ENCODE measurements around the gene SPRED3. TPM values are rescaled to one million over a fixed set of nuclear protein-coding genes. Genes with fewer than 3 reads are reported as not detected.

SPRED3 gene
- total and polyA plus RNA-seq, 9 of the 15 experiments (the other 6 are each of a cell fraction or from before 2014, with no cell fraction given) = 0.05 to 1.3 (median 0.36) TPM

DNA sequence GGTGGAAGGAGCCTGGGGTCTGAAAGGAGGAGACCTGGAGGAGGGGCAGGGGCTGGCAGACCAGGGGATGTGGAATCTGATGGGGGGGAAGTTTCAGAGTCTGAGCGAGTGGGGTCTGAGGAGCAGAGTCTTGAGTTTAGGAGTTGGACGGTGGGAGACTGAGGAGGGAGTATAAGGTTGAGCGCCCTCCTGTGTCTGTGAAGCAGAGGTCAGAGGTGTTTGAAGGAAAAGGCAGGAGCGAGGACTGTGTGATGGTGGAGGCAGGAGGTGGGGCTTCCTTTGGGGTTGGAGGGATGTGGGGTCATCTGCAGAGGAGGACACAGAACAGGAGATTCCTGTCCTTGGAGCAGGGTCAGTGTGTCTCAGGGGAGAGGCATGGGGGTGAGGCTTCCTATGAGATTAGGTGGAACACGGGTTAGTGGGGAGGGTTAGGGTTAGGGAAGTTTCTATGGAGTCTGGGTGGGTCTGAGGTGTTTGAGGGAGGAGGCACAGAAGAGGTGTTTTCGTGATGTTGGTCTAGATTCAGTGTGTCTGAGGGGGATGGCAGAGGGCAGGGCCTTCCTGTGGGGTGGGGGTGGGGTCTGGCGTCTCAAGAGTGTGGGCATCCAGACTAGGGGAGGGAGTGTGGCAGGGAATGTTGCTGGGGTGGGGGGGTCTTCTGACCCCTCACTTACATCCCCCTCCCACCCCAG is 53.3 kb downstream of the SPRED3 start (continued):
- TF ChIP-seq NUFIP1 (IDR thresholded peaks at IDR 0.05; ENCODE audit: partially characterized antibody) = no peak
- no peak for TF ChIP-seq ZFP30 (CRISPR knock-in tag; IDR thresholded peaks at IDR 0.05; ENCODE audit: borderline replicate concordance)
- TF ChIP-seq GATA2 (CRISPR knock-in tag; IDR thresholded peaks at IDR 0.05) = no peak
- TF ChIP-seq TARDBP (IDR thresholded peaks at IDR 0.05) = no peak
- TF ChIP-seq MAZ (CRISPR knock-in tag; conservative IDR thresholded peaks at IDR 0.05 in 1 of 2, IDR thresholded peaks at IDR 0.05 in 1 of 2) = 0 out of 4 replicates have a peak, but pooled peaks of 1 of the 2 experiments have one; percentile 24
- no peak for TF ChIP-seq ARNT (IDR thresholded peaks at IDR 0.05)
- 0 out of 4 replicates have a peak, but pooled peaks of 1 of the 2 experiments have one; percentile 52 for TF ChIP-seq MLLT1 (IDR thresholded peaks at IDR 0.05)
- peak; percentile 65 for TF ChIP-seq ZFP36 (IDR thresholded peaks at IDR 0.05; ENCODE audit: low read depth, low read length, partially characterized antibody)
- TF ChIP-seq XRCC5 (IDR thresholded peaks at IDR 0.05; ENCODE audit: low read depth, low read length) = no peak
- no peak for TF ChIP-seq ZNF589 (CRISPR knock-in tag; IDR thresholded peaks at IDR 0.05; ENCODE audit: low read depth)
- peak; percentile 20 to 77; a peak in 2 of 4 replicates for TF ChIP-seq RAD21 (CRISPR knock-in tag; conservative IDR thresholded peaks at IDR 0.05 in 1 of 2, IDR thresholded peaks at IDR 0.05 in 1 of 2)
- TF ChIP-seq HNRNPUL1 (IDR thresholded peaks at IDR 0.05; ENCODE audit: low read length) = no peak
- no peak for TF ChIP-seq PCBP1 (IDR thresholded peaks at IDR 0.05; ENCODE audit: low read depth, low read length, poor library complexity, severe bottlenecking)
- no peak for TF ChIP-seq BMI1 (IDR thresholded peaks at IDR 0.05; ENCODE audit: low read length)
- no peak for TF ChIP-seq BACH1 (tag; IDR thresholded peaks at IDR 0.05)
- no peak for TF ChIP-seq POLR2G (IDR thresholded peaks at IDR 0.05; ENCODE audit: low read depth, low read length)
- TF ChIP-seq GTF2A2 (tag; IDR thresholded peaks at IDR 0.05) = no peak
- no peak for TF ChIP-seq ZBTB7A (IDR thresholded peaks at IDR 0.05; ENCODE audit: borderline replicate concordance, control insufficient read depth, low read depth, low read length)
- TF ChIP-seq STAG1 (CRISPR knock-in tag; IDR thresholded peaks at IDR 0.05; ENCODE audit: borderline replicate concordance) = no peak
- TF ChIP-seq SP1 (CRISPR knock-in tag; IDR thresholded peaks at IDR 0.05) = 0 out of 2 replicates have a peak, but pooled peaks have one; percentile 41
- TF ChIP-seq WHSC1 (IDR thresholded peaks at IDR 0.05; ENCODE audit: low read length) = no peak
- no peak for TF ChIP-seq SNIP1 (IDR thresholded peaks at IDR 0.05; ENCODE audit: low read depth)
- no peak for TF ChIP-seq ZNF740 (CRISPR knock-in tag; IDR thresholded peaks at IDR 0.05)
- TF ChIP-seq ZNF740 (tag; IDR thresholded peaks at IDR 0.05) = no peak
- peak; percentile 78 for TF ChIP-seq ARID2 (IDR thresholded peaks at IDR 0.05)
- TF ChIP-seq ZNF384 (IDR thresholded peaks at IDR 0.05; ENCODE audit: low read depth, low read length) = no peak
- no peak for TF ChIP-seq MIER1 (IDR thresholded peaks at IDR 0.05; ENCODE audit: low read depth)
- TF ChIP-seq ZNF695 (CRISPR knock-in tag; IDR thresholded peaks at IDR 0.05) = no peak
- no peak for TF ChIP-seq RBFOX2 (IDR thresholded peaks at IDR 0.05; ENCODE audit: low read depth, low read length)
- TF ChIP-seq RFX7 (CRISPR knock-in tag; IDR thresholded peaks at IDR 0.05) = no peak
